ENCODE measurements around the gene TMEM109. TPM values are rescaled to one million over a fixed set of nuclear protein-coding genes. Genes with fewer than 3 reads are reported as not detected.

Gene TMEM109
- total and polyA plus RNA-seq, 2 of the 8 experiments (the other 6 are each of a cell fraction or from before 2014, with no cell fraction given) = 27.3 to 30.3 TPM

DNA sequence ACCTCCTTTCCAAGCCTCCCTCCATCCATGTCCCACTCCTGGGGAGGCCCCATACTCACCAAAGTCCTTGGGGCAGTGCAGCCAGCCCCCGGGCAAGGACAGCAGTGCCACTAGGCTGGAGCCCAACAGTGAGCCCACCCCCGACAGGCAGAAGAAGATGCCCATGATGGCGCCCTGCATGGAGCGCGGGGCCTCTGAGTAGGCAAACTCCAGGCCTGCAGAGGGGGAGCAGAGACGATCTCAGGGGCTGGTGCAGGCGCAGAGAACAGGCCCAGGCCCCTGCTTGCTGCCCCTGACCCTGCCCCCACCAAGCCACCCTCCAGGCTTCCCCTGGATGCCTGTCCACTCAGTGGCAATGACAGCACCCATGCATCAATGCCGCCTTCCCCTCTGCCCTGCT, 23.9 kb downstream of the TMEM109 start:
- Histone ChIP-seq H2BK20ac (ENCODE audit: low read length) (no peak overlapping the region), H3K36me3 (ENCODE audit: control insufficient read depth in 2 of 4, insufficient read depth in 4 of 4, low read length in 3 of 4) (peaks cover 0 to 18% (median 5%) of the 10 kb centered on the region in 4 experiments; a peak in 5 of 8 replicates), H3K79me1 (ENCODE audit: low read depth, low read length) (no peaks in the 10 kb centered on the region), H4K91ac (replicated peaks; ENCODE audit: insufficient read length, low read length) (no peak overlapping the region), H2BK12ac (ENCODE audit: low read depth, low read length) (no peak overlapping the region), H3K23me2 (ENCODE audit: low read depth, low read length) (no peaks in the 10 kb centered on the region), H3K9me3 (ENCODE audit: insufficient read depth in 2 of 2, low read depth in 1 of 2, low read length in 1 of 2) (no peaks in the 10 kb centered on the region), H2BK15ac (ENCODE audit: low read length) (no peak overlapping the region), H3K23ac (ENCODE audit: insufficient read length) (no peak overlapping the region), H4K20me1 (replicated peaks in 1 of 2; ENCODE audit: control insufficient read depth in 1 of 2, insufficient read depth in 2 of 2, low read length in 2 of 2) (peaks cover 3 to 5% of the 10 kb centered on the region in 2 experiments), H2BK120ac (replicated peaks; ENCODE audit: low read depth, low read length) (no peak overlapping the region), H3K18ac (ENCODE audit: extremely low read depth, low read length) (no peak overlapping the region), H2AFZ (ENCODE audit: low read length) (no peak overlapping the region), H3K4me1 (replicated peaks in 1 of 4; ENCODE audit: control insufficient read depth in 3 of 4, insufficient read depth in 4 of 4, low read length in 3 of 4) (no peaks in the 10 kb centered on the region; a peak in 3 of 7 replicates), H4K8ac (ENCODE audit: extremely low read depth, insufficient read depth, low read length) (no peak overlapping the region), H3K4me2 (ENCODE audit: insufficient read depth in 1 of 2, low read depth in 2 of 2, low read length in 2 of 2) (no peak overlapping the region), H3K4me3 (ENCODE audit: extremely low read depth in 1 of 4, insufficient read depth in 2 of 4, low read depth in 3 of 4, low read length in 4 of 4) (no peak overlapping the region), H4K5ac (ENCODE audit: insufficient read length, low read depth, low read length) (no peak overlapping the region), H2BK5ac (ENCODE audit: low read depth, low read length) (no peak overlapping the region), H3K27ac (ENCODE audit: low read depth, low read length) (no peak overlapping the region), H3K27me3 (replicated peaks in 1 of 4; ENCODE audit: control insufficient read depth in 3 of 4, extremely low read depth in 1 of 4, insufficient read depth in 3 of 4, low read length in 3 of 4) (no peaks in the 10 kb centered on the region), H3K79me2 (ENCODE audit: control insufficient read depth in 1 of 2, insufficient read depth in 2 of 2, low read length in 2 of 2) (no peaks in the 10 kb centered on the region), H2AK5ac (ENCODE audit: low read depth, low read length) (no peak overlapping the region), H3K9ac (replicated peaks in 1 of 4; ENCODE audit: extremely low read depth in 1 of 4, low read depth in 3 of 4, low read length in 3 of 4) (no peak overlapping the region), H3K4ac (replicated peaks; ENCODE audit: insufficient read length, low read depth, low read length) (no peak overlapping the region), H3K14ac (ENCODE audit: insufficient read length) (no peak overlapping the region), H3K56ac (replicated peaks; ENCODE audit: insufficient read length, low read depth, low read length) (no peak overlapping the region)
- ChIA-PET POLR2A (ENCODE audit: partially characterized antibody) (no interaction called here), CTCF (ENCODE audit: partially characterized antibody) (interaction anchor here (1.5 kb wide), 1 partner anchor 59 kb away, joined by 3 read pairs; no protein-coding TSS in a partner anchor)
- FAIRE-seq = no peak
- 91% methylated on average over 8 of the region's 8 CpGs; no CpG with 5 or more reads in 1 of the 2 experiments for WGBS, 2 experiments (ENCODE audit: extremely low coverage in 1 of 2, insufficient coverage in 1 of 2, insufficient read length in 1 of 2, insufficient replicate concordance in 2 of 2, low coverage in 1 of 2, low lambda C conversion rate in 2 of 2, missing lambda C conversion rate in 1 of 2)
- DNase-seq (ENCODE audit: low read depth in 1 of 2, low spot score in 2 of 2) = no peak
- TF ChIP-seq CBX5 (IDR thresholded peaks at IDR 0.05; ENCODE audit: low read depth, low read length) (no peak), PHF8 (conservative IDR thresholded peaks at IDR 0.05; ENCODE audit: low read depth, low read length) (no peak)
